ENCODE data around the gene GLB1L3.

Gene GLB1L3

GRCh38 chr11:134243913-134244312 lies 32.3 kb upstream of the GLB1L3 start:
- H3K27me3 ChIP-seq (ENCODE audit: insufficient read depth, poor library complexity, severe bottlenecking), result no peaks in the 10 kb centered on the region
- no peak for DNase-seq (ENCODE audit: low read depth in 1 of 2, low spot score in 1 of 2)
- H3K27ac ChIP-seq (replicated peaks), result no peak overlapping the region
- H3K4me3 ChIP-seq (replicated peaks; ENCODE audit: insufficient read depth, low read length), result no peak overlapping the region
- TF ChIP-seq, protein P1, sequence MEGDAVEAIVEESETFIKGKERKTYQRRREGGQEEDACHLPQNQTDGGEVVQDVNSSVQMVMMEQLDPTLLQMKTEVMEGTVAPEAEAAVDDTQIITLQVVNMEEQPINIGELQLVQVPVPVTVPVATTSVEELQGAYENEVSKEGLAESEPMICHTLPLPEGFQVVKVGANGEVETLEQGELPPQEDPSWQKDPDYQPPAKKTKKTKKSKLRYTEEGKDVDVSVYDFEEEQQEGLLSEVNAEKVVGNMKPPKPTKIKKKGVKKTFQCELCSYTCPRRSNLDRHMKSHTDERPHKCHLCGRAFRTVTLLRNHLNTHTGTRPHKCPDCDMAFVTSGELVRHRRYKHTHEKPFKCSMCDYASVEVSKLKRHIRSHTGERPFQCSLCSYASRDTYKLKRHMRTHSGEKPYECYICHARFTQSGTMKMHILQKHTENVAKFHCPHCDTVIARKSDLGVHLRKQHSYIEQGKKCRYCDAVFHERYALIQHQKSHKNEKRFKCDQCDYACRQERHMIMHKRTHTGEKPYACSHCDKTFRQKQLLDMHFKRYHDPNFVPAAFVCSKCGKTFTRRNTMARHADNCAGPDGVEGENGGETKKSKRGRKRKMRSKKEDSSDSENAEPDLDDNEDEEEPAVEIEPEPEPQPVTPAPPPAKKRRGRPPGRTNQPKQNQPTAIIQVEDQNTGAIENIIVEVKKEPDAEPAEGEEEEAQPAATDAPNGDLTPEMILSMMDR (IDR thresholded peaks at IDR 0.05; ENCODE audit: insufficient read depth, low read length), result no peak
- TF ChIP-seq REST (IDR thresholded peaks at IDR 0.05; ENCODE audit: insufficient replicate concordance, low read depth), result no peak
- no peak for TF ChIP-seq POLR2AphosphoS5 (IDR thresholded peaks at IDR 0.05; ENCODE audit: low read depth)
- no peak for TF ChIP-seq GABPA (IDR thresholded peaks at IDR 0.05; ENCODE audit: low read depth)

GRCh38 chr11:134244593-134244992 lies 31.6 kb upstream of the GLB1L3 start:
- Histone ChIP-seq H3K4me3 (replicated peaks; ENCODE audit: insufficient read depth, low read length) (no peak overlapping the region), H3K27ac (replicated peaks) (no peak overlapping the region), H3K27me3 (ENCODE audit: insufficient read depth, poor library complexity, severe bottlenecking) (no peaks in the 10 kb centered on the region)
- TF ChIP-seq, protein P1 (IDR thresholded peaks at IDR 0.05; ENCODE audit: insufficient read depth, low read length), result peak; percentile 44
- no peak for TF ChIP-seq REST (IDR thresholded peaks at IDR 0.05; ENCODE audit: insufficient replicate concordance, low read depth)
- no peak for TF ChIP-seq POLR2AphosphoS5 (IDR thresholded peaks at IDR 0.05; ENCODE audit: low read depth)
- no peak for TF ChIP-seq SPI1 (IDR thresholded peaks at IDR 0.05; ENCODE audit: borderline replicate concordance, low read depth)
- TF ChIP-seq GABPA (IDR thresholded peaks at IDR 0.05; ENCODE audit: low read depth), result no peak
- DNase-seq (ENCODE audit: low read depth in 1 of 2, low spot score in 1 of 2), result peak in 1 of 2 experiments; percentile 23

GRCh38 chr11:134245434-134245833 lies 30.7 kb upstream of the GLB1L3 start:
- Histone ChIP-seq H3K27ac (replicated peaks) (no peak overlapping the region), H3K4me3 (replicated peaks; ENCODE audit: insufficient read depth, low read length) (no peak overlapping the region), H3K27me3 (ENCODE audit: insufficient read depth, poor library complexity, severe bottlenecking) (no peaks in the 10 kb centered on the region)
- no peak for DNase-seq (ENCODE audit: low read depth in 1 of 2, low spot score in 1 of 2)
- TF ChIP-seq, protein P1 (IDR thresholded peaks at IDR 0.05; ENCODE audit: insufficient read depth, low read length), result no peak
- TF ChIP-seq REST (IDR thresholded peaks at IDR 0.05; ENCODE audit: insufficient replicate concordance, low read depth) (no peak), POLR2AphosphoS5 (IDR thresholded peaks at IDR 0.05; ENCODE audit: low read depth) (no peak), SPI1 (IDR thresholded peaks at IDR 0.05; ENCODE audit: borderline replicate concordance, low read depth) (no peak), GABPA (IDR thresholded peaks at IDR 0.05; ENCODE audit: low read depth) (no peak)

Measured in HL-60 (cell line).